NCI-H1092 treated with DMSO at 0.1 percent for 48 hours (cell line): Measurements from ENCODE around the gene MPHOSPH6.
"Not testable (repeated sequence)": the region's sequence is repeated elsewhere in the genome, so short reads cannot be mapped to it uniquely, and the experiment has no call there.

ENCODE experiments used
- DNase-seq: peaks from one replicate; lab custom pipeline; 2025; lab: John Stamatoyannopoulos, UW

MPHOSPH6 gene

DNA sequence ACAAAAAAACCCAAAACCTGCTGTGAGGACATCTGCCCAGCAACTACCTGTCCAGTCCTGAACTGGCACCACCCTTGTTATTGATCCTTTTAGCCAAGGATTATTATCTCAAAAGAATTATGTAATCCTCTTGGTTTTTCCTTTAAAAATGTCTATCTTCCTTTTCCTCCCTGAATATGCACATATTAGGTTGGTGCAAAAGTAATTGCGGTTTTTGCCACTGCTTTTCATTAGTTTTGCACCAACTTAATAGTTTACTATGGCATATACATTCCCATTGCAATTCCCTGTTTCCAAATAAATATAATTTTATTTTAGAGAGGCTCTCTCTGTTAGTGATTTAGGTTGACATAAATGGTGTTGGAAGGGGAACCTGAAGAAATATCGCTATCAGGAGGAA is 51.3 kb downstream of the MPHOSPH6 start:
- no peak for DNase-seq

GRCh38 chr16:82116535-82116934 is 53.5 kb downstream of the MPHOSPH6 start:
- DNase-seq = no peak

- DNase-seq = no peak
Observed at GRCh38 chr16:82113741-82114140, 56.3 kb downstream of the MPHOSPH6 start.

- DNase-seq = no peak
Observed at GRCh38 chr16:82111944-82112343, 58.1 kb downstream of the MPHOSPH6 start.

- not testable (repeated sequence) for DNase-seq
Observed at GRCh38 chr16:82109266-82109665, 60.8 kb downstream of the MPHOSPH6 start.

DNA sequence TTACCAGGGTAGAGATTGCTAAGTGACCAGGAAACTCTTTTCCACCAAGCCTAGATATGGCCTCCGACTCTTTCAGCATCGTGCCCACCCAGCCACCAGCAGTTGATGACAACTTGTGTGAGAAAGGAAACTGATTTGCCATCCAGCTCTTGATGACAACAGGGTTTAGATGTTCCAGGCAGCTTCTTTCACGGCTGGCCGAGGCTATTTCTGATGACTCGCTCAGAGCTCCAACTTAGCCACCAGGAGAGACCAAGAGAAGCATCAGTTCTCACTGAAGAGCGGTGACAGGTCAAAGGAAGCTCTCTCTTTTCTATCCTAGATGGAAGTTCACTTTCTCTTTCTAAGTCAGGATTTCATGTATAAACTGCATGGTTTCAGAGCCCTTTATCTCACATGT is 61.2 kb downstream of the MPHOSPH6 start:
- no peak for DNase-seq

DNA sequence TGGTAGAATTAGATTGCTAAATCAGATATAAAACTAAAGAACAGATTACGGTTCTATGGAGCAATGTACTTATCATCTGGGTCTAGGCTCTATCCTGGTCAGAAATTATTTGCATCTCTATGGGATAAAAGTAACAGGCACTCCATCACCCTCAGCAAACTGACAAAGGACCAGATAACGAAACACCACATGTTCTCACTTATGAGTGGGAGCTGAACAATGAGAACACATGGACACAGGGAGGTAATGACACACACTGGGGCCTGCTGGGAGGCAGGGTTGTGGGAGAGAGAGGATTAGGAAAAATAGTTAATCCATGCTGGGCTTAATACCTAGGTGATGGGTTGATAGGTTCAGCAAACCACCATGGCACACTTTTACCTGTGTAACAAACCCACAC is 61.9 kb downstream of the MPHOSPH6 start:
- DNase-seq = no peak

GRCh38 chr16:82105107-82105506 is 64.9 kb downstream of the MPHOSPH6 start:
- no peak for DNase-seq
